Endothelial cell (in vitro differentiated cells): ENCODE results near the gene CIC. TPM values are rescaled to one million over a fixed set of nuclear protein-coding genes. Genes with fewer than 3 reads are reported as not detected.

Source experiments
- DNase-seq: peaks from one replicate; pipeline ENCODE4 v3.0.0; 2021; ENCODE audit warnings: low spot score
- H3K27ac Mint-ChIP-seq: one replicate; pipeline ENCODE4 v1.8.0; 2021; ENCODE audit warnings: mixed read lengths, inconsistent platforms; ENCODE audit not compliant: unreplicated experiment
- H3K27me3 Mint-ChIP-seq: one replicate; pipeline ENCODE4 v1.8.0; 2021; ENCODE audit warnings: mild to moderate bottlenecking, moderate library complexity, mixed read lengths, inconsistent platforms; ENCODE audit not compliant: unreplicated experiment
- H3K36me3 Mint-ChIP-seq: one replicate; pipeline ENCODE4 v1.8.0; 2021; ENCODE audit warnings: mild to moderate bottlenecking, low read depth, mixed read lengths, inconsistent platforms; ENCODE audit not compliant: unreplicated experiment
- H3K4me1 Mint-ChIP-seq: one replicate; pipeline ENCODE4 v1.8.0; 2021; ENCODE audit warnings: mild to moderate bottlenecking, mixed read lengths, inconsistent platforms; ENCODE audit not compliant: unreplicated experiment
- H3K4me3 Mint-ChIP-seq: one replicate; pipeline ENCODE4 v1.8.0; 2021; ENCODE audit warnings: mild to moderate bottlenecking, mixed read lengths, inconsistent platforms; ENCODE audit not compliant: unreplicated experiment
- H3K9me3 Mint-ChIP-seq: one replicate; pipeline ENCODE4 v1.8.0; 2021; ENCODE audit warnings: mixed read lengths, inconsistent platforms; ENCODE audit not compliant: unreplicated experiment
- total RNA-seq: library from RNA; stranded (reverse); fragmentation: NEBNext Ultra II Directional; extraction: Animal tissue kit (Norgen Biotek cat#: 25700); gene quantifications from one replicate; pipeline ENCODE4 v1.2.1, GENCODE V29; 2021; ENCODE audit not compliant: unreplicated experiment
- TF ChIP-seq, protein P1 (sequence below): fragments of 200-600 bp; sonication (generic); IDR thresholded peaks from one replicate; pipeline ENCODE4 v1.5.0; 2021; ENCODE audit warnings: antibody characterized with exemption; ENCODE audit not compliant: unreplicated experiment

CIC gene
- total RNA-seq, 1 donor from 2014 or later: 85.7 TPM

DNA sequence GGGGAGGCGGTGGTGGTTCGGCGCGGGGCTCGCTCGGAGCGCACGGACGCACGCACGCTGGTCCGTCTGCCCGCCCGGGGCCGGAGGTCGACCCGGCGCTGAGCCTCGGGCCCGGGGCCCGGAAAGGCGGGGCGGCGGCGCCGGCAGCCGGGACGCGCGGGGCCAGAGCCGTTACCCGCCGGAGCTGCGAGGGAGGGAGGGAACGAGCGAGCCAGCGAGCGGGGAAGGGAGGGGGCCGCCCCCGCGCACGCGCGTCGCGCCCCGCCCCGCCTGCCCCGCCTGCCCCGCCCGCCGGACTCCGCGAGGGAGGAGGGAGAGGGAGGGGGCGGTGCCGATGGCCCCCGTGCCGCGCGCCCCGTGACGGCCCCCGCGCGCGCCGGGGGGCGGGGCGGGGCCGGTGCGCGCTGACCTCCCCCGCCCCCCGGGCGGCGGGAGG is 15.0 kb downstream of the CIC start:
- DNase-seq: peak; percentile 54
- Mint-ChIP-seq H3K36me3 (peaks cover 15% of the 10 kb centered on the region), H3K4me1 (peaks cover 31% of the 10 kb centered on the region)

DNA sequence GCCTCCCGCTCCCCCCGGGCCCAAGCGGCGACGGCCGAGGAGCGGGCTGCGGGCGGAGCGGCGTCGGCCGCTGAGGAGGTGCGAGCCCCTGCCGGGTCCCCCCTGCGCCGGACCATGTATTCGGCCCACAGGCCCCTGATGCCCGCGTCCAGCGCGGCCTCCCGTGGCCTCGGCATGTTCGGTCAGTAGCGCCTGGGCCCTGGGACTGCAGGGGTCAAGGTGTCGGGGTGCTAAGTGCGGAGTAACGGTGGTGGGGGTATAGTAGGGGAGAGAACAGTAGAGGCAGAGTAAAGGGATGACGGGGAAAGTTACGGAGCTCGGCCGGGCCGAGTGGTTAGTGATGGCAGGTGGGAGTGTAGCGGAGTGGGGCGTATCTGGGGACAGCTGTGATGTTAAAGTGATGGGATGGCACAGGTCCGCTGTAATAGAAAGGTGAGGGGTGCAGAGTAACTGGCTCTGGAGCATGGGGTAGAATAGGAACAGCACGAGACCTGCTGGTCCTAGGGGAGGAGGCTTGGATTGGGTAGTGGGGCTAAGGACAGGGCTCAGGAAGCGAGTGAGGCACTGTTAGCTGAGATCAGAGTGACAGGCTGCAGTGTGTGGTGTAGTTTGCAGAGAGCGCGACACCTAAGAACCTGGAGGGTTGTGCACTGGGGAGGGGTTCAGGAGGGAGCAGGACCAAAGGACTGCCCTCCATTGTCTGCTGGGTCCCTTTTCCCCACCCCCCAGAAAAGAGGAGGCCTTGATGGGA is 15.7 kb downstream of the CIC start:
- H3K27me3 Mint-ChIP-seq: peaks cover 11% of the 10 kb centered on the region
- peak overlapping the region; percentile 84 for H3K27ac Mint-ChIP-seq
- peaks cover 25% of the 10 kb centered on the region for H3K4me1 Mint-ChIP-seq
- DNase-seq: no peak
- peak overlapping the region; percentile 97 for H3K4me3 Mint-ChIP-seq
- no peaks in the 10 kb centered on the region for H3K9me3 Mint-ChIP-seq
- peaks cover 9% of the 10 kb centered on the region for H3K36me3 Mint-ChIP-seq
- TF ChIP-seq, protein P1, sequence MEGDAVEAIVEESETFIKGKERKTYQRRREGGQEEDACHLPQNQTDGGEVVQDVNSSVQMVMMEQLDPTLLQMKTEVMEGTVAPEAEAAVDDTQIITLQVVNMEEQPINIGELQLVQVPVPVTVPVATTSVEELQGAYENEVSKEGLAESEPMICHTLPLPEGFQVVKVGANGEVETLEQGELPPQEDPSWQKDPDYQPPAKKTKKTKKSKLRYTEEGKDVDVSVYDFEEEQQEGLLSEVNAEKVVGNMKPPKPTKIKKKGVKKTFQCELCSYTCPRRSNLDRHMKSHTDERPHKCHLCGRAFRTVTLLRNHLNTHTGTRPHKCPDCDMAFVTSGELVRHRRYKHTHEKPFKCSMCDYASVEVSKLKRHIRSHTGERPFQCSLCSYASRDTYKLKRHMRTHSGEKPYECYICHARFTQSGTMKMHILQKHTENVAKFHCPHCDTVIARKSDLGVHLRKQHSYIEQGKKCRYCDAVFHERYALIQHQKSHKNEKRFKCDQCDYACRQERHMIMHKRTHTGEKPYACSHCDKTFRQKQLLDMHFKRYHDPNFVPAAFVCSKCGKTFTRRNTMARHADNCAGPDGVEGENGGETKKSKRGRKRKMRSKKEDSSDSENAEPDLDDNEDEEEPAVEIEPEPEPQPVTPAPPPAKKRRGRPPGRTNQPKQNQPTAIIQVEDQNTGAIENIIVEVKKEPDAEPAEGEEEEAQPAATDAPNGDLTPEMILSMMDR: no peak

More for the DNA sequence above, 15.0 kb downstream of the CIC start:
- H3K27ac Mint-ChIP-seq: no peak overlapping the region
- H3K9me3 Mint-ChIP-seq: no peaks in the 10 kb centered on the region
- TF ChIP-seq, protein P1: no peak
- H3K27me3 Mint-ChIP-seq: peaks cover 15% of the 10 kb centered on the region
- no peak overlapping the region for H3K4me3 Mint-ChIP-seq

DNA sequence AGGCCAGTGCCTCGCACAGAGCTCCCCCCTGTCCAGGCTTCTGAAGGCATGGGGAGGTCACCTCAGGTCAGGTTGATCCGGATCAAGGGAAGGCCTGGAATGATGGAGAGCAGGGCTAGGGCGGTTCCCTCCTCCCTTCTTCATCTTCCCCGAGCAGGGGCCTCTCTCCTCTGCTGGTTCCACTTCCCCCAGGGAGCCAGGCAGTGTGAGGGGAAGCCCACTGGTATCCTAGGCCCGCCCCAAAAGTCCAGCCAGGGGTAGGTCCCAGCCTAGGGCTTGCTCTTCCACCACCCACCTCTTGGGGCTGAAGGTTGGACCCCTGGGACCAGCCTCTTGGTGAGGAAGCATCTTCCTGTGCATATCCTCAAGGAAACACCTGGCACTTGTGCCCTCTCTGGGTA is 16.5 kb downstream of the CIC start:
- no peak for DNase-seq
- peaks cover 9% of the 10 kb centered on the region for H3K36me3 Mint-ChIP-seq
- peaks cover 11% of the 10 kb centered on the region for H3K27me3 Mint-ChIP-seq
- TF ChIP-seq, protein P1: no peak
- no peak overlapping the region for H3K27ac Mint-ChIP-seq
- no peaks in the 10 kb centered on the region for H3K9me3 Mint-ChIP-seq
- peaks cover 25% of the 10 kb centered on the region for H3K4me1 Mint-ChIP-seq
- peak overlapping the region; percentile 62 for H3K4me3 Mint-ChIP-seq

DNA sequence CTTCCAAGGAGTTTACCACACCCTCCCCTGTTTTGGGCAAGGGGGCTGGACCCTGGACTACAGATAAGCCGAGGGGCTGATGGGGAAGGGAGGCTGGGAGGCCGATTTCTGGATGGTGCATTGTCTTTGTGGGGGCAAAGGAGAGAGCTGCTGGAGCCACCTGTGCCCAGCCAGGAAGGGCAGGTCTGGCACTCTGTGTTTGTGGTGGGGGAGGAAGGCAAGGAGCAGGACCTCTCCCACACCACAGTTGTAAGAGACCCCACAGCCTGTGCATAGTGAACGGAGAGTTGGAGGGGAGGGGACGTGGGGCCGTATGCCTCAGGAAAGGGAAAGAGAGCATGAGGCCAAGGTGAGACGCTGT is 16.9 kb downstream of the CIC start:
- Mint-ChIP-seq H3K27me3 (peaks cover 11% of the 10 kb centered on the region), H3K9me3 (no peaks in the 10 kb centered on the region), H3K36me3 (peaks cover 9% of the 10 kb centered on the region), H3K27ac (peak overlapping the region; percentile 70), H3K4me3 (peak overlapping the region; percentile 62), H3K4me1 (peaks cover 25% of the 10 kb centered on the region)
- TF ChIP-seq, protein P1: no peak
- no peak for DNase-seq

DNA sequence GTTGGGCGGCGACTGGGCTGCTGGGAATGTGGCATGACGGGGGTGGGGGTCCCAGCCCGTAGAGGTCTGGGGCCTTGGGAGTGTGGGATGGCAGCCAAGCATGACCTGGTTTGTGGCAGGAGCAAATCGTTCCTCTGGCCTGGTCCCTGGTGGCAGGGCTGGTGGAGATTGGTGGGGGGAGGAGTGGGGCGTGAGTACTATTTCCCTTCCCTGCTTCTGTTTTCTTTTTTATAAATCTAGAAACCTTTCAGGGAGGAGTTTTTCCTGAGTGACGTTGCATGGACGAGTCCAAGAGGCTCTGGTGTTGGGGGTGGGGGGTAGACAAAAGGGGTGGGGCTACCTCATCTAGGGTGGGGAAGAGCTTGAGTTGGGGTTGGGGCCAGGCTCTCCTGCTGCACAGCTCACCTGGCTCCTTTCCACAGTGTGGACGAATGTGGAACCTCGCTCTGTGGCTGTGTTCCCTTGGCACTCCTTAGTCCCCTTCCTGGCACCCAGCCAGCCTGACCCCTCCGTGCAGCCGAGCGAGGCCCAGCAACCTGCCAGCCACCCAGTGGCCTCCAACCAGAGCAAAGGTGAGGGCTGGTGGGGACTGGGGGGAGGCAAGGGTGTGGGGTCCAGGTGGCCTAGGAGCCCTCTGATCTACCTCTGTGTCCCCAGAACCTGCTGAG is 17.4 kb downstream of the CIC start:
- H3K9me3 Mint-ChIP-seq: no peaks in the 10 kb centered on the region
- peaks cover 25% of the 10 kb centered on the region for H3K4me1 Mint-ChIP-seq
- peaks cover 14% of the 10 kb centered on the region for H3K27me3 Mint-ChIP-seq
- peaks cover 10% of the 10 kb centered on the region for H3K36me3 Mint-ChIP-seq
- H3K4me3 Mint-ChIP-seq: peak overlapping the region; percentile 62
- peak overlapping the region; percentile 70 for H3K27ac Mint-ChIP-seq
- DNase-seq: no peak
- TF ChIP-seq, protein P1: no peak
